ENCODE data around the gene EHD4. TPM values are rescaled to one million over a fixed set of nuclear protein-coding genes. Genes with fewer than 3 reads are reported as not detected.

Gene EHD4
- polyA plus RNA-seq, 1 donor (not counting 4 experiments of a cell fraction or from before 2014, with no cell fraction given) = 31.5 TPM

DNA sequence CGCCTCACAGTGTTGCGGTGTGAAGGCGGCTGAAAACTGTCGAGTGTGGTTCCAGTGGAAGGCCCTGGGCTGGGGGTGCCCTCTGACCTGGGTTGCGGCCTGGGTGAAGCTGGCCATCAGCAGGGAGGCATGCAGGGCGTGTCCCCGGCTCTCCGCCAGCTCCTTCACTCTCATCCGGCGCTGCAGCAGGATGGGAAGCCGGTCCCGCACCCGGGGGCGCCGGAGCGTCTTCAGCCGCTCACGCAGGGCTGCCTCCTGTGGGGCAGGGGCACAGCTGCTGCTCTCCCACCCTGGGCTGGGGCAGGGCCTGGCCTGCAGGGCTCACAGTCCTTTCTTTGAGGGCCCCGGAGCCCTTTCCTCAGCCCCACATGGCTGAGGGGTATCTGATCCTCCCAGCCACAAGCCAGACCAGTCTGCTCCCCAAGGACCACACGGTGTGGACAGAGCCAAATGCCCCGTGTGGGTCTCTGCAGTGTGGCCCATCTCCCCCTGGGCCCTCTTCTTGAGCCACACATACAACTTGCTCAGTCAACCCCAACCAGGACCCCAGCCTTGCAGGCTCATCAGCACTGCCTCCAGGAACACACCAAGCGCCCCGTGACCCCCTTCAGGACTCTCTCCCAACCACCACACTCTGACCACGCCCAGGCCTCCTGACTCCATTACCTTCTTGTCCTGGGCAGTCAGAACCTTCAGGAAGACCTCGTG is 105.3 kb downstream of the EHD4 start:
- peaks cover 3% of the 10 kb centered on the region for H3K27me3 ChIP-seq (ENCODE audit: control insufficient read depth, extremely low read depth, insufficient read depth, low read length)
- H3K27ac ChIP-seq (ENCODE audit: control insufficient read depth, insufficient read depth, low read length) = no peak overlapping the region
- no peak overlapping the region for H3K9ac ChIP-seq (ENCODE audit: control insufficient read depth, extremely low read depth, insufficient read depth, low read length)
- no peak for FAIRE-seq
- no peak overlapping the region for H3K4me2 ChIP-seq (ENCODE audit: control insufficient read depth, extremely low read depth, insufficient read depth, low read depth, low read length)
- H3K9me3 ChIP-seq (ENCODE audit: control insufficient read depth, low read depth, low read length) = no peaks in the 10 kb centered on the region
- H3K36me3 ChIP-seq (ENCODE audit: control insufficient read depth in 2 of 2, extremely low read depth in 1 of 2, insufficient read depth in 2 of 2, low read length in 2 of 2) = no peaks in the 10 kb centered on the region
- peaks cover 18% of the 10 kb centered on the region for H3K4me1 ChIP-seq (ENCODE audit: control insufficient read depth, extremely low read depth, insufficient read depth, low read length)
- no peaks in the 10 kb centered on the region for H3K79me2 ChIP-seq (ENCODE audit: control insufficient read depth, insufficient read depth, low read length)
- no peak for DNase-seq (ENCODE audit: low read depth, low spot score)
- no peak overlapping the region for H2AFZ ChIP-seq (ENCODE audit: control insufficient read depth, low read length)
- no peaks in the 10 kb centered on the region for H3K9me1 ChIP-seq (ENCODE audit: control insufficient read depth, extremely low read depth, insufficient read depth, low read length)
- dilution Hi-C loops (cut with MboI; ENCODE audit: extremely low pct_ligation_motif_present, low sequenced_read_pairs) = no loop called here
- no peaks in the 10 kb centered on the region for H4K20me1 ChIP-seq (ENCODE audit: control insufficient read depth, extremely low read depth, insufficient read depth, low read length)
- no peak overlapping the region for H3K4me3 ChIP-seq (ENCODE audit: control insufficient read depth in 2 of 3, extremely low read depth in 1 of 3, insufficient read depth in 2 of 3, low read depth in 1 of 3, low read length in 3 of 3)
- no peak for TF ChIP-seq EZH2 (IDR thresholded peaks at IDR 0.05; ENCODE audit: low read length)
- TF ChIP-seq, protein P1, sequence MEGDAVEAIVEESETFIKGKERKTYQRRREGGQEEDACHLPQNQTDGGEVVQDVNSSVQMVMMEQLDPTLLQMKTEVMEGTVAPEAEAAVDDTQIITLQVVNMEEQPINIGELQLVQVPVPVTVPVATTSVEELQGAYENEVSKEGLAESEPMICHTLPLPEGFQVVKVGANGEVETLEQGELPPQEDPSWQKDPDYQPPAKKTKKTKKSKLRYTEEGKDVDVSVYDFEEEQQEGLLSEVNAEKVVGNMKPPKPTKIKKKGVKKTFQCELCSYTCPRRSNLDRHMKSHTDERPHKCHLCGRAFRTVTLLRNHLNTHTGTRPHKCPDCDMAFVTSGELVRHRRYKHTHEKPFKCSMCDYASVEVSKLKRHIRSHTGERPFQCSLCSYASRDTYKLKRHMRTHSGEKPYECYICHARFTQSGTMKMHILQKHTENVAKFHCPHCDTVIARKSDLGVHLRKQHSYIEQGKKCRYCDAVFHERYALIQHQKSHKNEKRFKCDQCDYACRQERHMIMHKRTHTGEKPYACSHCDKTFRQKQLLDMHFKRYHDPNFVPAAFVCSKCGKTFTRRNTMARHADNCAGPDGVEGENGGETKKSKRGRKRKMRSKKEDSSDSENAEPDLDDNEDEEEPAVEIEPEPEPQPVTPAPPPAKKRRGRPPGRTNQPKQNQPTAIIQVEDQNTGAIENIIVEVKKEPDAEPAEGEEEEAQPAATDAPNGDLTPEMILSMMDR (optimal IDR thresholded peaks at IDR 0.05 in 1 of 3, IDR thresholded peaks at IDR 0.05 in 1 of 3, conservative IDR thresholded peaks at IDR 0.05 in 1 of 3; ENCODE audit: extremely low read depth in 1 of 3, insufficient read depth in 2 of 3, low read length in 3 of 3) = no peak

DNA sequence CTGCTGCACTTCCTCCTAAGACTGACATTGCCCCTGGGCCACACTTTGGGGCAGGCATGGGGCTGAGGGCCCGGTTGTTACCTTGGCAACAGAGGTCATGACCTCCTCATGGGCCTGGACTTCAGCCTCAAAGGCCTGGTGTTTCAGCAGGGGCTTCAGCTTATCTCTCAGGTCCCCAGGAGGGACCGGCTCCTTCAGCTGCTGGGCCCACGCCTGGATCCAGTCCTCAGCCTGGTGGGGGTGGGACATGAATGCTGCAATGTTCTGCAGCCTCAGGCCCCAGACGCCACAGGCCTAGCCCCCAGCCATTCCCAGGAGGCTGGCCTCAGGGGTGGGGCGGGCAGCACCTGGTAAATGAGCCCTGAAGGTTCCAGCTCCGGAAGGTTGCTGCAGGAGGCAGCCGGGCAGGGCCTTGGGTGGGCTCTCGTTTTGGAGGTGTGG is 106.1 kb downstream of the EHD4 start:
- Histone ChIP-seq H3K9me1 (ENCODE audit: control insufficient read depth, extremely low read depth, insufficient read depth, low read length) (no peaks in the 10 kb centered on the region), H3K27ac (ENCODE audit: control insufficient read depth, insufficient read depth, low read length) (no peak overlapping the region), H3K36me3 (ENCODE audit: control insufficient read depth in 2 of 2, extremely low read depth in 1 of 2, insufficient read depth in 2 of 2, low read length in 2 of 2) (no peaks in the 10 kb centered on the region), H3K4me3 (ENCODE audit: control insufficient read depth in 2 of 3, extremely low read depth in 1 of 3, insufficient read depth in 2 of 3, low read depth in 1 of 3, low read length in 3 of 3) (no peak overlapping the region), H4K20me1 (ENCODE audit: control insufficient read depth, extremely low read depth, insufficient read depth, low read length) (no peaks in the 10 kb centered on the region), H2AFZ (ENCODE audit: control insufficient read depth, low read length) (no peak overlapping the region), H3K9me3 (ENCODE audit: control insufficient read depth, low read depth, low read length) (no peaks in the 10 kb centered on the region), H3K27me3 (ENCODE audit: control insufficient read depth, extremely low read depth, insufficient read depth, low read length) (peaks cover 3% of the 10 kb centered on the region), H3K79me2 (ENCODE audit: control insufficient read depth, insufficient read depth, low read length) (no peaks in the 10 kb centered on the region), H3K4me1 (ENCODE audit: control insufficient read depth, extremely low read depth, insufficient read depth, low read length) (peaks cover 18% of the 10 kb centered on the region), H3K9ac (ENCODE audit: control insufficient read depth, extremely low read depth, insufficient read depth, low read length) (no peak overlapping the region), H3K4me2 (ENCODE audit: control insufficient read depth, extremely low read depth, insufficient read depth, low read depth, low read length) (no peak overlapping the region)
- TF ChIP-seq, protein P1 (optimal IDR thresholded peaks at IDR 0.05 in 1 of 3, IDR thresholded peaks at IDR 0.05 in 1 of 3, conservative IDR thresholded peaks at IDR 0.05 in 1 of 3; ENCODE audit: extremely low read depth in 1 of 3, insufficient read depth in 2 of 3, low read length in 3 of 3) = no peak
- TF ChIP-seq EZH2 (IDR thresholded peaks at IDR 0.05; ENCODE audit: low read length) = no peak
- no peak for DNase-seq (ENCODE audit: low read depth, low spot score)
- dilution Hi-C loops (cut with MboI; ENCODE audit: extremely low pct_ligation_motif_present, low sequenced_read_pairs) = no loop called here
- FAIRE-seq = no peak
